GM12801 (cell line): ENCODE results near the gene EML3.

Experiments
- CTCF ChIP-seq: IDR thresholded peaks from one replicate; pipeline ENCODE4 v1.5.1; 2011; ENCODE audit warnings: control low read depth; ENCODE audit not compliant: insufficient read length; ENCODE audit errors: extremely low read depth

Gene EML3

GRCh38 chr11:62627713-62628112, 15.1 kb upstream of the EML3 start:
- TF ChIP-seq CTCF, result no peak

- no peak for TF ChIP-seq CTCF
Observed at GRCh38 chr11:62622476-62623089, 10.0 kb upstream of the EML3 start.

GRCh38 chr11:62621567-62622470, 9.2 kb upstream of the EML3 start, which contains the start of gene B3GAT3:
TSS of gene B3GAT3 (minus strand) at chr11:62621986. CDS start at chr11:62621947, 39 bp downstream.
- TF ChIP-seq CTCF, result no peak

- TF ChIP-seq CTCF, result no peak
Observed at GRCh38 chr11:62621027-62621566, 8.5 kb upstream of the EML3 start.

- TF ChIP-seq CTCF, result no peak
Observed at GRCh38 chr11:62615521-62615920, 2.9 kb upstream of the EML3 start.

- TF ChIP-seq CTCF, result no peak
Observed at GRCh38 chr11:62614275-62614674, 1.7 kb upstream of the EML3 start.

- TF ChIP-seq CTCF, result no peak
Observed at GRCh38 chr11:62613291-62613778, 760 bp upstream of the EML3 start.
